Measurements from ENCODE around the gene EPHB1. TPM values are rescaled to one million over a fixed set of nuclear protein-coding genes. Genes with fewer than 3 reads are reported as not detected.
"Not testable (repeated sequence)": the region's sequence is repeated elsewhere in the genome, so short reads cannot be mapped to it uniquely, and the experiment has no call there.

EPHB1 gene
- total RNA-seq, 1 donor from 2014 or later = 8.1 TPM

DNA sequence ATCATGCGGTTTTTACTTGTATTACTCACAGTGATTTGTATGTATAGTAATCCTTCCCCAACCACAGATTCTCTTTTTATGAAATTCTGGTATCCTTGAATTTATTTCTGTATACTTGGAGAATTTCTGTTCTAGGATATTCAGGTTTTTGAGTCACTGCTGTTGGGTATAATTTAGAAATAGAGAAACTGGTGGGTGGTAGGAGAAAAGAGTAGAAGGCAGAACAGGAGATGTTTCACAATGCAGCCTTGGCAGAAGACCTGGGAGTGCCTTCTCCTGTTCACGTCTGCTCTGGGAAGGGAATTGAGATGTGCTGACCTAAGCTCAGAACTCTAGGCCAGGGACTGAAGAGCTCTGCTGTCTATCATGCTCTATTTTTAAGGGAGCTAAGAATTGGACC, 193.6 kb downstream of the EPHB1 start:
- intact Hi-C loops (cut with micrococcal nuclease) = no loop called here

DNA sequence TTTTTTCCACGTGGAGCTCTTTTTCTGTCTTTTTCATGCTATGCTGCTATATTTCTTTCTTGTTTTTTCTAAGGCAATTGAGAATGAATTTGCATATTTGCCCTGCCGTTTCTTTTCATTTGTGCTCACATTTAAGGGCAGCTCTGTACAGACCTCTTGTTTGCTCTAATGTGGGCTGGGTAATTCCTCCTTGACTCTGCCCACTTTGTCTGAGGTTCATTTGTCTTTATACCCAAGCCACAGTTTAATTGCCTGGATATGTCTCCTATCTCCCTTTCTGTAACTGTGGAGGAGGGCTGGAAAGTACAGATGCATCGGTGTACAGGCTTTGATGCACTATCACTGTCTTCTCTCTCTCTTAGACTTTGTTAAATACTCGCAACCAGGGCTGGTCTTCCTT, 195.9 kb downstream of the EPHB1 start:
- intact Hi-C loops (cut with micrococcal nuclease) = no loop called here

DNA sequence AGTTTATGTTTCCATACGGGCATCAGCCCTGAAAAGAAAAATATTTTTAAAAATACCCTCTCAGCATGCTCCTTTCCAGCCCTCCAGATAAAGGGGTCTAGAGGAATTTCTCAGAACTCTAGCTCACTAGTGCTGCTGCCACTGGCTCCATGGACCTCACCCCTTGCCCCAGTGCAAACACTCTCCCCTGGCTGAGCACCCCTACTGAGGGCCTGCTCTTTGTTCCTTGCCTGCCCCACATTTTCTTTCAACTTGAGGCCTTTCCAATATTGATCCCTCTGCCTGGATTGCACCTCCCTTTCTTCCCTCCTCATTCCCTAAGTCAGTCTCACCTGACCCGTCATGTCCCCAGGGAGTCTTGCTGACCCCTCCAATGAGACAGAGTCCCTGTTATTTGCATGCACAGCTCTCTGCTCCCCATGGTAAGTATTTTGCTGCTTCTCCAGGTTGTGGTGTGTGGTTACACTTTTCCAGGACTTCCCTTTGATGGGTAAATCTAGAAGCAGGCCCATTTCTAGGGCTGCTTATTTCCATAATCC, 196.5 kb downstream of the EPHB1 start:
- intact Hi-C loops (cut with micrococcal nuclease) = no loop called here

DNA sequence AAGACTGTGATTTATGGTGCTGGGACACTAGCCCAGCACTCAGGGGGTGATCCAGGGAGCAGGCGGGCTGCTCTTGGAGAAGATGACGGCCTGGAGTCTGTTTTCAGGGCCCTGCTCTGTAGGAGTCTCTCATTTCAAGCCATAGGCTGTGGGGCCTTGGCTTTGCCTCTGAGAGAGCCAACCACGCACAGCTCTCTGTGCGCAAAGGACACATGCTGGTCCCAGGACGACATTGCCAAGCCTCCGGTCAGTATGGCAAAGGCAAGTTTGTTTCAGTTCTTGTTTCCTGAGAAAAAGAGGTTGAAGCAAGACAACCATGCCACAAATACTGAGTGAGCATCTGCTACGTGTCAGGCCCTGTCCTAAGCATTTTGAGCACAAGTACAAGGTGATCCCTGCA, 197.1 kb downstream of the EPHB1 start:
- intact Hi-C loops (cut with micrococcal nuclease) = no loop called here

DNA sequence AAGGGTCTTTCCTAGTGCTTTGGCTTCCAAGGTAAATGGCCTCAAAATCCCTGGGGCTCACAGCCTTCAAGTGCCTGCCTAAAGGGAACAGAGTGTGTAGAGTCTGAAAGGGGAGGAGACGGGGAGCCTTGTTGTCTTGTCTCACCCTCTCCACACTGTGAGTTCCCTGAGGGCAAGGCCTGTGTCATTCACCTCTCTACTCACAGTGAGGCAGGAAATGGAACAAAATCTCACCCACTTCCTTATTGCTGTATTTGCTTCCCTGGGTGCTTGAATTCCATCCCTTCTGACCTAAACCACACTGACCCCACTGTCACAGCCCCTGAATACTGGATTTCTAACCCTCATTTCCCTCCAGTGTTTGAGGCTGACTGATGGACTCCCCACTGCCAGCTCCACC, 197.5 kb downstream of the EPHB1 start:
- intact Hi-C loops (cut with micrococcal nuclease) = no loop called here

DNA sequence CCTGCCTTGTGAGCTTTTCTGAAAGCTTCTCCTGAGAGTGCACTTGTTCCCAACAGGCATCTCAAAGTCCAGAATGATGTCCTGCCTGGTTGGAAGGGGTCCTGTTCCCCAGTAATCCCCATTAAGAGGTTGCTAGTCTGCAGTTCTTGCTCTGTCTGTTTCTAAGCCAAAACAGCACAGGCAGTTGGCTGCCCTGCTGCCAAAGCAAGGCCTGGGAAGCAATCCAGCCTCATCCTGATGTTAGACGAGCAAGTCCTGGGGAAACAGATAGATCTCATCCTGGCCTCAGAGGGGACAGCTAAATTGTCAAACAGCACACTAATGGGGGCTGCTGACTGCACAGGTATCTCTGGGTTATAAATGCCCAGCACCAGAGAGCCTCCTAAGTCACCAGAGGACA, 198.0 kb downstream of the EPHB1 start:
- intact Hi-C loops (cut with micrococcal nuclease) = no loop called here

DNA sequence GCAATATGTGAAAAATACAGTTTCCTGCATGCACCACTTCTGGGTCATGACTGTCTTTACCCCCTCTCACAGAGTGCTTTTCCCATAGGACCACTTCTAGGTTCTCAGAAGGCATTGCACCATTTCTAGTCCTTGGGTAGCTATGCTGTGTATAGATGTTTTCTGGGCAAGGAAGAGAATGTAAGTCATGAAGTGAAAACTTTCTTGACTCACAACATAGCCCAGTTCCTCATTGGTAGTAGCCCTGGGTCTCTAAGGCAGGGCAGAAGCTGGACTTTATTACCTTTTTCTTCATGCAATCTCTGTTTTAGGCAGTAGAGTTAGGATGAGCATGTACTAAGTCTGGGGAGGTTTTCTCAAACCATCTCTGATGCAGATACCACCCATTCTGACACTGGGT, 203.1 kb downstream of the EPHB1 start:
- intact Hi-C loops (cut with micrococcal nuclease) = no loop called here

DNA sequence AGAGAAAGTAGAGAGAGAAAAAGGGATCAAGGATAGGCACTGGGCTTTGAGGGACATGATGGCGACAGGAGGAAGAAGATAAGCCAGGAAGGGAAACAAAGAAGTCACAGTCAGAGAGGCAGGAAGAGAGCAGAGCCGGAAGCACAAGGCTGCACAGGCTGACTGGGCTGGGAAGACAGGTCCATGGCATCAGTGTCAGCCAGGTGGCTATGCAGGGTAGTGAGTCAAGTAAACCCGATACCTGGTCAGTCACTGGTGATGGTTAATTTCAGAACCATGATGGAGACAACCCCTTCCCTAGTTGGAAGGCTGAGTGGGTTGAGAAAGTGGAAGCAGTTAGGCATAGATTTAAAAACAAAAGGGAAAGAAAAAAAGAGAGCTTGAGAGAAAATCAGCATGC, 203.8 kb downstream of the EPHB1 start:
- intact Hi-C loops (cut with micrococcal nuclease) = no loop called here

DNA sequence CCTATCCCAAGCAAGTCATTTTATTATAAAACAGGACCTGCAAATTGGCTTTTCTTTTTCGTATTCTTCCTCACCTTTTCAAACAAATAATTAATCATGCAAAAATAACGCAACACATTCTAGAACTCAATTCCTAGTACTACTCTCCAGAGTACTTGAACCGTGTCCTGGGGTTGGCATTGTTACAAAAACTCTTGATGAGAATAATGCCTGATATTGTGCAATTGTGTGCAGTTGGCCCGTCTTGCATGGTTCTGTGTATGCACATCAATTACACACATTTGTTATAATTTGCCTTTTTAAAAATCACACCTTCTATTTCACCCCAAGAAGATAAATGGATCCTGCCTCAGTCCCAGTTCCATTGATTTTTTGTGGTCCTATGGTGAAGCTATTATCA, 205.4 kb downstream of the EPHB1 start:
- intact Hi-C loops (cut with micrococcal nuclease) = no loop called here

DNA sequence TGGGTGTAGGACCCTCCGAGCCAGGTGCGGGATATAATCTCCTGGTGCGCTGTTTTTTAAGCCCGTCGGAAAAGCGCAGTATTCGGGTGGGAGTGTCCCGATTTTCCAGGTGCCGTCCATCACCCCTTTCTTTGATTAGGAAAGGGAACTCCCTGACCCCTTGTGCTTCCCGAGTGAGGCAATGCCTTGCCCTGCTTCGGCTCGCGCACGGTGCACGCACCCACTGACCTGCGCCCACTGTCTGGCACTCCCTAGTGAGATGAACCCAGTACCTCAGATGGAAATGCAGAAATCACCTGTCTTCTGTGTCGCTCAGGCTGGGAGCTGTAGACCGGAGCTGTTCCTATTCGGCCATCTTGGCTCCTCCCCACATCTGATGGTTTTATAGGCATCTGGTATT, 210.6 kb downstream of the EPHB1 start:
- intact Hi-C loops (cut with micrococcal nuclease) = not testable (repeated sequence)

DNA sequence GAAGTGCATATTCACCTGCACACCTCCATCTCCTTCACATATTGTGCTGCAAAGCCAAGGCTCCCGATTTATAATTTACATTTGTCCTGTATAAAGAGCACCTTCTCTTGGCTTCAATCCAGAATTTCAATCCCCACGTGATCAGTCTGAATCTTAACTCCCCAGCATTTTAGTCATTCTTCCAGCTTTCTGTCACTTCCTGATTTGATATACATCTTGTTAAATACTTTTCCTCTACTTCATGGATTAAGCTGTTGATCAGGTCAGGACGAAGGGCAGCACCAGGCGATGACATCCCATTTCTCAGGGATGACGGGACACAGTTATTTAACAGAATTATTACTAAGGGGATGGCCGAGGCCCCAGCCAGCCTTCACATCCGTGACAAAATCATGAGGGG, 212.5 kb downstream of the EPHB1 start:
- intact Hi-C loops (cut with micrococcal nuclease) = no loop called here

DNA sequence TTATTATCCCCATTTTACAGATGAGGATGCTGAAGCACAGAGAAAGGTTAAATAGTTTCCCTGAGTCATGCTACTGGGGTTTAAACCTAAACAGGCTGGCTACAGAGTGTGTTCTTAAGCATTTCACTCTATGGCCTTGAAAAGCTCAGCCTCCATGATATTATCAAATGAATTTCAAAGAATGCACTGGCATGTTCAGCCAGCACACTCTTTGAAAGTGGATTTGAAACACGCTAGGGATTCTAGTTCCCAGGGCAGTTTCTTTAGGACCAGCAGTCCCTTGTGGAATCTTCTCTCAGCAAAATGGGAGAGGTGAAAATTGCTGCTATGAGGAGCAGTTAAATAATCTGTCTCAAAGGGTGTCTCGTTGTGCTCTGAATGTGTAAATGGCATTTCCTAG, 213.3 kb downstream of the EPHB1 start:
- intact Hi-C loops (cut with micrococcal nuclease) = no loop called here

DNA sequence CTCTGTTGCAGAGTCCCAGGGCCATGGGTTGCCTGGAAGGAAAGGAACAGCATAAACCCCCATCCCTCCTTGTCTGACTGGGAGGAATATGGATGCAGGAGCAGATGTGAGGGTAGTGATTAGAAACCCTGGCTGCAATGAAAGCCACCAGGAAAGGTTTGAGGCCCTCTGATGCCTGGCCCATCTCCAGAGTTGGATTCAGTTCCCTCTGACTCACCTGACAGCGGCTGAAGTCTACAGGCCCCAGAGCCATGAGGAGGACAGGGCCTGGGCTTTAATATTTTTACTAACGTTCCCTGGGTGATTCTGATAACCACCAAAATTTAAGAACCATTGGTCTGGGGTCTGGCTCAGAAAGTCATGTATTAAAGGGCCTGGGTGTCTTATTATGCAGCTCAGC, 214.0 kb downstream of the EPHB1 start:
- intact Hi-C loops (cut with micrococcal nuclease) = no loop called here

DNA sequence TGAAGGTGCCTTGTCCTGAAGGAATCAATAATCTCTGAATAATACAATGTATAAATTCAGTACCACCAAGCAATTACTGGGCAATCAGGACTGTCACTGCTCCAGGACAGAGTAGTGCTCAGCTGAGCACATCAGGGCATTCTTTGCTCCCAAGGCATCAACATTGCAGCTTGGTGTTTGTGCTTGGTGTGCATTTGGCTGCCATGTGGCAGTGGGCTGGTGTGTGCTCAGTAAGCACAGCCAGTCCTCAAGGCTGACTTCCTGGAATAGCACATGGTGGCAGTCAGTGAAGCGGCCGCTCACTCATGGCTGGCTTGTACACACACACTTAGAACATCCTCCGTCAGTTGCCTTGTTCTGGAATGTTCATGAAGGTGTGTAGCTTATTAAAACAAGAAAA, 217.0 kb downstream of the EPHB1 start:
- intact Hi-C loops (cut with micrococcal nuclease) = no loop called here

DNA sequence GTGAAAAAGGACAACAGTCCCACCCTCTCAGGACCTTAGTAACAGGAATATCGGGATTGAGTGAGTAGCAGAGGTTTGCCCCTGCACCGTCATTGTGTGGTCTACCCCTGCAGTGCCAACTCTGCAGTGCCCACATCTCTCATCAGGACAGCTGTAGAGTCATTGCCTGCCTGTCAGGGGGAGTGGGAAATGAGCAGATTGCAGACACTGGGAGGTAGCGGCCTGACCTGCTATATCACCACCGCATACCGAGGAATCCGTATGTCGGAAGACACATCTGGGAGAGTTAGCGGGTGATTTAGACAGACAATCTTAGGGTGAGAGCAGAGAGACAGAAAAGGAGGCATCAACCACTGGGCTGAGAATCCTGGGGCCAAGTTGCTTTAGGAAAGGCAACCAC, 218.1 kb downstream of the EPHB1 start:
- intact Hi-C loops (cut with micrococcal nuclease) = no loop called here

DNA sequence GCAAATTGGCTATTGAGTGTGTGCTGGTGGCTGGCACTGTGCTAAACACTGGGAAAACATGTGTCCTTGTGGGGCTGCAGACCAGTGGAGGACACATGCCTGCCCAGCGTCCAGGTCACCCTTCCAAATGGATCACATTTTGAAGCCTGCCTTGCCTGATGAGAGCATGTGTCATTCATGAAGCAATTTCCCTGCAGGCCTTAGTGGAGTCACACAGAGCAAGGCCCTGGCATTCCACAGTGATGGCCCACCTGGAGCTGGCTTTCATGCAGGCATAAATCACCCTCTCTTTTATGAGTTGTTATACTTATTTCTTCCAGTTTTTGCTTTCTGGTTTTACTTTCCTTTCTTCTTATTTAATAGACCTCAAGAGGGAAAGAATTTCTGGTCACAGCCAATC, 219.5 kb downstream of the EPHB1 start:
- intact Hi-C loops (cut with micrococcal nuclease) = no loop called here

DNA sequence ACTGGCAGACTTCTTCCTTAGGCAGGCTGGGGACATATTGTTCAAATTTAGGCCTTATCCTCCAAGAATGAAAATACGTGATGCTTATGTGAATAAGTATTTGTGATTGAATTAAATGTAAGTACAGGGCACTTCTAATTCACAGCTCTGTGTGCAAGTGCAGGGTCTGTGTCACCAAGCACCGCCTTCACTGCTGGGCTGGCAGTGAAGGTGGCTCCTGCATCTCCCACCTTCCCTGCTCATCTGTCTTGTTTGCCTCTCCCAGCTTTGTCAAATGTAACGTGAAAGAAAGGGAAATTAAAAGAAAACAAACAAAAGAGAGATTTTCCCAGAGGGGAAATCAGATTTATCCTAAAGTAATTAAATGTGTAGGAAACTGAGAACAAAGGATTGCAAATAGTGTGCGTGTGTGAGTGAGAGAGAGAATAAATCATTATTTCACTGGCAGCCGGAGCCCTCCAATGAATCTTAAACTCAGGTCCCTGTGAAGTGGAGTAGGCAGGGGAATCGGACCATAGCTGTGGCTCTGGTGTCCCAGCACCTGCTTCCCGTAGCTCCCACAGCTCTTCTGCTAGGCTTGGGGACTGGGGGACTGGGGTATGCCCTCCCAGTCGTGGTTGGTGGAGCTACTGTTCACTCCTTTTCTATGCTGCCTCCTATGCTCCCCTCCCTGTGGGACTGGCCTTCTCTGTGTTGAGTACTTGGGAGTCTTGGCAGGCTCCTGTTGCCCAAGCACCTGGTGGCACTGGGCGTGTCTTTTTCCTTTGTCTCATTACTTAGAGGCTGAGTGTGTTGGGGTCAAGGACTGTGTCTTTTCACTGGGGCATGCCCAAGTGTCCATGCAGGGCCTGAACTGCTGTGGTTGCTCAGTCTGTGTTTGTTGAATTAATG, 222.2 kb downstream of the EPHB1 start:
- intact Hi-C loops (cut with micrococcal nuclease) = no loop called here

DNA sequence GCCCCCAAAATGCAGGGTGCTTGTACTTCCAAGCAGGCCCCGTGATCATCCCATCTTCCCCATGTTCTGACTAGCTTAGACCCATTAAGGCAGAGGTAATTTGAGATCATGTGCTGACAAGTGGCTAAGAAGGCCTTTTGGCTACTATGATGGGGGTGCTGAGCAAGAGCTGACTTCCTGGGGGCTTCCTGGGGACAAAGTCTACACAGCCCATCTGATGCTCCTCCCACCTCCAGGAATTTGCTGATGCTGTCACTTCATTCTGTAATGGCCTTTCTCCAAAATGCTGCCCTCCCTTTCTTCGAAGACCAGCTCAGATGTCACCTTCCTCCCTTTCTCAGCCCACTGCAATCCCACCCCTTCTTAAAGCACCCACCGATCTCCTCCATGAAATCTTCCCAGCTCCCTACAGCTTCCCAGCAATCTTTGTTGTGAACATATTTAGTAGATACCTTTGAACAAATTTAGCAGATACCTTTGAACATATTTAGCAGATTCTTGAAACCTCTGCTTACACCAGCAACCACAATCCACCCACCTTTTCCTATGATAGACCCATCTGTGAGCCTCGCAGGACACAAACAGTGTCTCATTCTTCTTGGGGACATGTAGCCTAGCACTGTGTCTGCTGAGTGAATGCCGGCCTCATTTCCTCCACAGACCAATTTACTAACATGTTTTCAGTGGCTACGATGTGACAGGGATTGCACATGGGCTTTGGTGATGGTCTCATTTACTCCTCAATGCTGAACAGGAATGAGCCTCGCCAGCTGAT, 223.3 kb downstream of the EPHB1 start:
- intact Hi-C loops (cut with micrococcal nuclease) = no loop called here

DNA sequence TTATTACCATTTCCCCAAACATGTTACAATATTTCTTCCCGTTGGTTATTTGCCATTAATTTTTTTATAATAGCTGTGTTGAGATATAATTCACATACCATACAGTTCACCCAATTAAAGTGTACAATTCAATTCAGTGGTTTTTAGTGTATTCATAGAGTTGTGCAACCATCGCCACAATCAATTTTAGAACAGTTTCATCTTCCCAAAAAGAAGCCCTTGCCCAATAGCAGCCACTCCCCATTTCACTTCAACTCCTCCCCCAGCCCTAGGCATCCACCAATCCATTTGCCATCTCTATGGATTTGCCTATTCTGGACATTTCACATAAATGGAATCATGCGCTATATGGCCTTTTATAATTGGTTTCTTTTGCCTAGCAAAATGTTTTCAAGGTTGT, 225.1 kb downstream of the EPHB1 start:
- intact Hi-C loops (cut with micrococcal nuclease) = no loop called here

DNA sequence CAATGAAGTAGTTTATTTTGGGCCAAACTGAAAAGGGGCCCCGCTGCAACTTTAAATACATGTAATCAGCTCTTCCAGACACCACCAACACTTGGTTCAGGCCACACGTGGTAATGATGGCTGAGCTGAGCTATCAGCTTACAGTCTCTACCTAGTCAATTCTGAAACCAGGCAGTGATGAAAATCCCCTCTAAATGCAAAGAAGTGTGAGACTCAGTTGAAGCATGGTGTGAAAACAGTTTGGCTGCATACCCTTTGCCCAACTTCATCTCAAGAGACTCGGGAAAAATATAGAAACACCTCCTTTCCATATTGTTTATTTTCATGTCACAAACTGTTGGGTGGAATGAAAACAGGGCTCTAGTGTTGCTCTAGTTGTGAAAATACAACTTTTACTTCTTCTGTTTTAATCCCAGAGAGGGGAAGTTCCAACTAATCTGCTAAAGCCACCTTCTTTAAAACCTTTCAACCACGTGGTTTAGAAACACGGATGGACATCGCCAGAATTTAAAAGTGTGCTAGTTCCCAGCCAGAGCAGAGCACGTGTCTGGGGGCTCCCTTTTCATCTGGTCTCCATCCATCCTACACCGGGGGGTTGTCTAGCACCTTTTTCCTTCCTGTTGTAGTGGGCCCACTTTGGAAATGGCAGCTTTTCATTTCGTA, 229.1 kb downstream of the EPHB1 start:
- intact Hi-C loops (cut with micrococcal nuclease) = no loop called here

DNA sequence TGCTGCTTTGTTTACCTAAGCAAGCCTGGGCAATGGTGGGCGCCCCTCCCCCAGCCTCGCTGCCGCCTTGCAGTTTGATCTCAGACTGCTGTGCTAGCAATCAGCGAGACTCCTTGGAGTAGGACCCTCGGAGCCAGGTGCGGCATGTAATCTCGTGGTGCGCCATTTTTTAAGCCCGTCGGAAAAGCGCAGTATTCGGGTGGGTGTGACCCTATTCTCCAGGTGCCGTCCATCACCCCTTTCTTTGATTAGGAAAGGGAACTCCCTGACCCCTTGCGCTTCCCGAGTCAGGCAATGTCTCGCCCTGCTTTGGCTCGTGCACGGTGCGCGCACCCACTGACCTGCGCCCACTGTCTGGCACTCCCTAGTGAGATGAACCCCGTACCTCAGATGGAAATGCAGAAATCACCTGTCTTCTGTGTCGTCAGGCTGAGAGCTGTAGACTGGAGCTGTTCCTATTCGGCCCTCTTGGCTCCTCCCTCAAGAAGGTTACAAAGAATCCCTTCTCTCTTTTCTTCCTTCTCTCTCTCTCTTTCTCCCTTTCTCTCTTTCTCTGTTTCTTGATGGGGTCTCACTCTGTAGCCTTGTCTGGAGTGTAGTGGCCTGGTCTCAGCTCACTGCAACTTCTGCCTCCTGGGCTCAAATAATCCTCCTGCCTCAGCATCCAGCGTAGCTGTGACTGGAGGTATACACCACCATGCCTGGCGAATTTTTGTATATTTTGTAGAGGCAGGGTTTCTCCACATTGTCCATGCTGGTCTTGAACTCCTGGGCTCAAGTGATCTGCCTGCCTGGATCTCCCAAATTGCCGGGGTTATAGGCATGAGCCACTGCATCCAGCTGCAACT, 235.9 kb downstream of the EPHB1 start:
- intact Hi-C loops (cut with micrococcal nuclease) = not testable (repeated sequence)

Data from T-helper 1 cell treated with Interleukin-12 subunit alpha and Interleukin-12 subunit beta and Interleukin-4 antibody, amounts not matched to agents 30 ng/mL and 1 ng/mL, for 36 hours (primary cell).